GM10266 (cell line): ENCODE results near the gene FILIP1L.

ENCODE experiments used
- DNase-seq: peaks from one replicate; pipeline ENCODE4 v3.0.0; 2012; ENCODE audit errors: extremely low spot score
- CTCF ChIP-seq: IDR thresholded peaks from 2 replicates; pipeline ENCODE4 v1.5.1; 2012; ENCODE audit warnings: mild to moderate bottlenecking, low read depth; ENCODE audit not compliant: control insufficient read depth, insufficient read depth; ENCODE audit errors: missing control alignments

FILIP1L gene

GRCh38 chr3:99817437-99818240 is 296.7 kb downstream of the FILIP1L start, which contains the start of gene CMSS1:
Gene CMSS1, plus strand, starts transcription at chr3:99817862.
- peak; percentile 85 for DNase-seq
- peak; percentile 11 for TF ChIP-seq CTCF

GRCh38 chr3:99817047-99817436 is 297.3 kb downstream of the FILIP1L start:
- DNase-seq: no peak
- no peak for TF ChIP-seq CTCF

- no peak for DNase-seq
- no peak for TF ChIP-seq CTCF
Observed at GRCh38 chr3:99810403-99810802, 303.9 kb downstream of the FILIP1L start.

GRCh38 chr3:99809565-99809964 is 304.7 kb downstream of the FILIP1L start:
- no peak for TF ChIP-seq CTCF

GRCh38 chr3:99808163-99808794 is 306.0 kb downstream of the FILIP1L start:
- peak; percentile 82 for TF ChIP-seq CTCF
- DNase-seq: peak; percentile 48

More at GRCh38 chr3:99809565-99809964, 304.7 kb downstream of the FILIP1L start:
- no peak for DNase-seq

- no peak for TF ChIP-seq CTCF
- no peak for DNase-seq
Observed at GRCh38 chr3:99805160-99805559, 309.1 kb downstream of the FILIP1L start.

GRCh38 chr3:99803297-99803696 is 311.0 kb downstream of the FILIP1L start:
- no peak for DNase-seq
- no peak for TF ChIP-seq CTCF
